H1 (cell line): ENCODE data around the gene OR3A2.

Source experiments
- CTCF ChIP-seq, 3 experiments: IDR thresholded peaks; 1 replicate in 2 of 3; 2 replicates in 1 of 3; pipeline versions ENCODE4 v1.5.1 to v1.6.1; 2011; ENCODE audit warnings: low read length in 3 of 3, mild to moderate bottlenecking in 3 of 3, inconsistent platforms in 2 of 3, low read depth in 1 of 3, moderate library complexity in 1 of 3; ENCODE audit not compliant: insufficient read depth in 1 of 3; ENCODE audit errors: control extremely low read depth in 1 of 3
- EZH2 ChIP-seq: fragments of 200-600 bp; sonication (generic); IDR thresholded peaks from 2 replicates; pipeline ENCODE4 v1.7.1; 2012; ENCODE audit warnings: low read depth, mild to moderate bottlenecking, moderate library complexity, low read length, inconsistent platforms; ENCODE audit not compliant: severe bottlenecking
- NRF1 ChIP-seq: IDR thresholded peaks from 2 replicates; pipeline ENCODE4 v1.6.1; 2011; ENCODE audit warnings: mild to moderate bottlenecking, low read depth, low read length, improper control_type of control experiment
- SIRT6 ChIP-seq: IDR thresholded peaks from one replicate; pipeline ENCODE4 v1.7.1; 2012; ENCODE audit warnings: low read length, inconsistent platforms
- SP1 ChIP-seq: IDR thresholded peaks from 2 replicates; pipeline ENCODE4 v1.6.1; 2011; ENCODE audit warnings: low read depth, low read length

DNA sequence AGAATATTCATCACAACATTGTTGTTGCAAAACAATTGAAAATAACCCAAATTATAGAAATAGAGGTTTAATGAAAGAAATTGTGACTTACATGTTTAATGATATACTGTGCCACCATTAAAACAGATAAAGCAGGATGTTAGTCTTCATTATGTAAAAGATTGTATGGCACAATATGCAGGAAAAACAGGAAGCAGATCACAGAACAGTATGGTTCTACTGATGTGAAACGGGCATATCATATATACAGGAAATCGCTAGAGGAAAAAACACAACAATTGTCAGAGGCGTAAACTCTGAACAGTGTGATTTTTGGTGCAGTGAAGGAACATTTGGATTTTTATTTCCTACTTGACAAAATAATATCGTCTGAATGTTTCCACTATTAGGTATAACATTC is 110.0 kb downstream of the OR3A2 start:
- TF ChIP-seq NRF1 (no peak), CTCF (IDR thresholded peaks at IDR 0.05; ENCODE audit: control extremely low read depth in 1 of 3, insufficient read depth in 1 of 3, low read depth in 1 of 3, low read length in 3 of 3) (no peak), SP1 (no peak), EZH2 (no peak), SIRT6 (no peak)
